GM19099 (cell line): ENCODE results near the gene MAP4K5.

Source experiments
- POLR2A ChIP-seq: IDR thresholded peaks from 3 replicates; pipeline ENCODE4 v1.6.1; 2011; ENCODE audit warnings: low read depth; ENCODE audit not compliant: insufficient read length; ENCODE audit errors: extremely low read depth

MAP4K5 gene

GRCh38 chr14:50539051-50539450 is 6.7 kb upstream of the MAP4K5 start:
- no peak for TF ChIP-seq POLR2A

GRCh38 chr14:50534997-50535396 is 2.6 kb upstream of the MAP4K5 start:
- TF ChIP-seq POLR2A = no peak

GRCh38 chr14:50534416-50534815 is 2.0 kb upstream of the MAP4K5 start:
- TF ChIP-seq POLR2A = no peak

- TF ChIP-seq POLR2A = no peak
Observed at GRCh38 chr14:50533806-50534205, 1.4 kb upstream of the MAP4K5 start.

- TF ChIP-seq POLR2A = no peak
Observed at GRCh38 chr14:50533241-50533705, 904 bp upstream of the MAP4K5 start.

- TF ChIP-seq POLR2A = no peak
Observed at GRCh38 chr14:50531595-50532501, 521 bp downstream of the MAP4K5 start.

- TF ChIP-seq POLR2A = no peak
Observed at GRCh38 chr14:50530794-50531365, 1.5 kb downstream of the MAP4K5 start.

- TF ChIP-seq POLR2A = no peak
Observed at GRCh38 chr14:50530358-50530757, 2.0 kb downstream of the MAP4K5 start.

GRCh38 chr14:50529288-50530179 is 2.8 kb downstream of the MAP4K5 start:
- no peak for TF ChIP-seq POLR2A

- TF ChIP-seq POLR2A = no peak
Observed at GRCh38 chr14:50528000-50528399, 4.4 kb downstream of the MAP4K5 start.

- TF ChIP-seq POLR2A = no peak
Observed at GRCh38 chr14:50524731-50525515, 7.4 kb downstream of the MAP4K5 start.

- no peak for TF ChIP-seq POLR2A
Observed at GRCh38 chr14:50524060-50524459, 8.3 kb downstream of the MAP4K5 start.

- TF ChIP-seq POLR2A = no peak
Observed at GRCh38 chr14:50523271-50524041, 8.9 kb downstream of the MAP4K5 start.

- TF ChIP-seq POLR2A = no peak
Observed at GRCh38 chr14:50521912-50522341, 10.4 kb downstream of the MAP4K5 start.
